Neural progenitor cell (in vitro differentiated cells): ENCODE data around the gene NAT8L.

ENCODE experiments used
- EZH2 ChIP-seq: fragments of 200-600 bp; sonication (generic); IDR thresholded peaks from 2 replicates; pipeline ENCODE4 v1.6.1; 2017; ENCODE audit warnings: antibody characterized with exemption, mild to moderate bottlenecking, moderate library complexity
- TF ChIP-seq, protein P1 (sequence below): fragments of 200-600 bp; sonication (generic); IDR thresholded peaks from 2 replicates; pipeline ENCODE4 v1.5.1; 2017; ENCODE audit warnings: antibody characterized with exemption, mild to moderate bottlenecking

DNA sequence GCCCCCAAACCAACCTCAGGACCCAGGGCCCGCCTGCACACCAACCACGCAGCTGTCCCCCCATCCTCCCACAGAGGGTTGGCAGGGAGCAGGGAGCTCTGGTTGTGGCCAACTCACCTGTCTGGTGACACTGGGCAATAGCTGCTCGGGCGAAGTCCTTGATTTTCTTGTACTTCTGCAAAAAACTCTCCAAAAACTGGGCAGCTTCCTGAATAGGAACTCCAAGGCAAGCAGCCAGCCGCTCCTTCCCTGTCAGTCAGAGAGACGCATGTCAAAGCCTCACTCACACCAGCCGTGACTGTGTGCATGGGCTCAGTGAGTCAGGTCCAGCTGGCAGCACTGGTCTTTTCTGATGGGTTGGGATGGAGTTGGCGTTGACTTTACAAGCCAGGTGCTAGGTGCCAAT lies 26.4 kb downstream of the NAT8L start:
- TF ChIP-seq, protein P1, sequence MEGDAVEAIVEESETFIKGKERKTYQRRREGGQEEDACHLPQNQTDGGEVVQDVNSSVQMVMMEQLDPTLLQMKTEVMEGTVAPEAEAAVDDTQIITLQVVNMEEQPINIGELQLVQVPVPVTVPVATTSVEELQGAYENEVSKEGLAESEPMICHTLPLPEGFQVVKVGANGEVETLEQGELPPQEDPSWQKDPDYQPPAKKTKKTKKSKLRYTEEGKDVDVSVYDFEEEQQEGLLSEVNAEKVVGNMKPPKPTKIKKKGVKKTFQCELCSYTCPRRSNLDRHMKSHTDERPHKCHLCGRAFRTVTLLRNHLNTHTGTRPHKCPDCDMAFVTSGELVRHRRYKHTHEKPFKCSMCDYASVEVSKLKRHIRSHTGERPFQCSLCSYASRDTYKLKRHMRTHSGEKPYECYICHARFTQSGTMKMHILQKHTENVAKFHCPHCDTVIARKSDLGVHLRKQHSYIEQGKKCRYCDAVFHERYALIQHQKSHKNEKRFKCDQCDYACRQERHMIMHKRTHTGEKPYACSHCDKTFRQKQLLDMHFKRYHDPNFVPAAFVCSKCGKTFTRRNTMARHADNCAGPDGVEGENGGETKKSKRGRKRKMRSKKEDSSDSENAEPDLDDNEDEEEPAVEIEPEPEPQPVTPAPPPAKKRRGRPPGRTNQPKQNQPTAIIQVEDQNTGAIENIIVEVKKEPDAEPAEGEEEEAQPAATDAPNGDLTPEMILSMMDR = no peak
- no peak for TF ChIP-seq EZH2
